OCI-LY7 (cell line): ENCODE results near the gene PTGES3. TPM values are rescaled to one million over a fixed set of nuclear protein-coding genes. Genes with fewer than 3 reads are reported as not detected.

Source experiments
- BruUV-seq: library from RNA; stranded (reverse); fragments of 400-500 nt; replicated peaks from 2 replicates; lab custom pipeline; 2021; lab: Mats Ljungman, UMichigan
- CTCF ChIA-PET: fragments of 300-600 bp; sonication (Branson Sonifier 250); formaldehyde crosslinking; loops from one replicate; lab custom pipeline; 2022; ENCODE audit warnings: antibody characterized with exemption; ENCODE audit not compliant: unreplicated experiment; lab: Charles Lee
- POLR2A ChIA-PET: fragments of 300-600 bp; sonication (Branson Sonifier 250); formaldehyde crosslinking; loops from one replicate; lab custom pipeline; 2022; ENCODE audit warnings: antibody characterized with exemption; lab: Charles Lee
- DNase-seq: peaks from one replicate; pipeline ENCODE4 v3.0.0-alpha.2; 2015; ENCODE audit warnings: low spot score
- H2AFZ ChIP-seq: fragments of 200-600 bp; sonication (generic), shearing (Covaris generic); 2 replicates; pipeline ENCODE4 v1.6.1; 2014; ENCODE audit warnings: mild to moderate bottlenecking, antibody characterized with exemption, low read length, moderate library complexity
- H3K27ac ChIP-seq: fragments of 200-600 bp; sonication (generic); 2 replicates; pipeline ENCODE4 v1.5.1; 2014; ENCODE audit warnings: mixed run types, low read depth, mild to moderate bottlenecking, moderate library complexity, low read length, inconsistent platforms; ENCODE audit not compliant: poor library complexity, severe bottlenecking
- H3K36me3 ChIP-seq: fragments of 200-600 bp; sonication (generic); 2 replicates; pipeline ENCODE4 v1.6.1; 2014; ENCODE audit warnings: mild to moderate bottlenecking, antibody characterized with exemption, low read length, moderate library complexity, mixed read lengths; ENCODE audit not compliant: insufficient read depth
- H3K4me1 ChIP-seq: fragments of 200-600 bp; sonication (generic); 2 replicates; pipeline ENCODE4 v1.5.1; 2014; ENCODE audit warnings: mild to moderate bottlenecking, low read length; ENCODE audit not compliant: insufficient read depth, poor library complexity, severe bottlenecking
- H3K4me2 ChIP-seq: fragments of 200-600 bp; sonication (generic); 2 replicates; pipeline ENCODE4 v1.6.1; 2014; ENCODE audit warnings: mild to moderate bottlenecking, low read length
- H3K4me3 ChIP-seq: fragments of 200-600 bp; sonication (generic); 2 replicates; pipeline ENCODE4 v1.5.1; 2014; ENCODE audit warnings: mild to moderate bottlenecking, low read depth, low read length; ENCODE audit not compliant: poor library complexity, severe bottlenecking
- H3K79me2 ChIP-seq: fragments of 200-600 bp; sonication (generic); 2 replicates; pipeline ENCODE4 v1.6.1; 2016; ENCODE audit warnings: low read depth, mild to moderate bottlenecking, low read length, moderate library complexity, mixed read lengths; ENCODE audit not compliant: insufficient read depth
- H3K9me2 ChIP-seq: fragments of 200-600 bp; sonication (generic); 2 replicates; pipeline ENCODE4 v1.6.1; 2016; ENCODE audit warnings: mild to moderate bottlenecking, low read length, mixed read lengths; ENCODE audit not compliant: insufficient read depth
- H3K9me3 ChIP-seq: fragments of 200-600 bp; sonication (generic); 2 replicates; pipeline ENCODE4 v1.6.1; 2014; ENCODE audit warnings: mild to moderate bottlenecking, mixed run types, low read length, mixed read lengths
- H4K20me1 ChIP-seq: fragments of 200-600 bp; sonication (generic); 2 replicates; pipeline ENCODE4 v1.6.1; 2014; ENCODE audit warnings: mild to moderate bottlenecking, antibody characterized with exemption, low read length, moderate library complexity, mixed read lengths; ENCODE audit not compliant: insufficient read depth
- EZH2phosphoT487 ChIP-seq: fragments of 200-600 bp; sonication (generic); IDR thresholded peaks from 2 replicates; pipeline ENCODE4 v1.6.1; 2018; ENCODE audit warnings: low read depth, borderline replicate concordance, mild to moderate bottlenecking, mixed run types, antibody characterized with exemption, low read length, moderate library complexity, mixed read lengths
- intact Hi-C: fragments of 100-400 bp; cut with micrococcal nuclease; formaldehyde crosslinking; loops from one replicate; pipeline ENCODE4 v1.10.0; 2022; ENCODE audit not compliant: unreplicated experiment
- small RNA-seq: library from RNA; depleted of rRNA; stranded (forward); fragments of <200 nt; gene quantifications from one replicate; pipeline ENCODE3, GENCODE V24; 2014
- total RNA-seq, 2 experiments: library from RNA; depleted of rRNA in 1 of 2; stranded (reverse); fragments of >200 nt in 1 of 2; shearing (Covaris generic) in 1 of 2; gene quantifications; 2 replicates each; pipeline ENCODE4 v1.2.3, GENCODE V29; 2014 to 2022
- TF ChIP-seq, protein P1 (sequence below): fragments of 200-600 bp; sonication (generic); conservative IDR thresholded peaks from 2 replicates; pipeline ENCODE4 v1.5.1; 2014; ENCODE audit warnings: mild to moderate bottlenecking, antibody characterized with exemption, low read length, moderate library complexity, mixed read lengths

The PTGES3 gene
- total RNA-seq, 2 experiments from 2014 or later = 91.2 to 269 TPM

DNA sequence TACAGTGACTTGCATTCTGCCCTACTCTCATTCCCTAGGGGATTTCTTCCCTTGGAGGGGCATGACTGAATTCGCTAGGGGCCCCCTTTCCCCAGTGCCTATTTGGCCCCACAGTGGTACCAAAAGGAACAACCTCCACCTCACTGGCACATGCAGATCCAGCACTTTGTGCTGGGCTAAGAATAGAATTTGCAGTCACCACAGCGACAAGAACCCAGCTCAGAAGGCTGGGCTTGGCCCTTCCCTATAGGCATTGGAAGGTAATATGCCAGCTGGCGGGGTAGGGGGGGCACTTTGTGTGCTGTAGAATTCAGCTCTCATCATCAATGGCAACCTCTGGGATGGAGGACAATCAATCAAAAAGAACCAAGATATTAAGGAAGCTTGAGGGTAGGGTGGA, 71.8 kb downstream of the PTGES3 start:
- ChIA-PET CTCF (interaction anchor here (1.2 kb wide), 1 partner anchor 20 kb away, joined by 4 read pairs; no protein-coding TSS in a partner anchor), POLR2A (interaction anchor here (1.6 kb wide), 1 partner anchor 12 kb away, joined by 5 read pairs; no protein-coding TSS in a partner anchor)
- no peak overlapping the region for H3K4me2 ChIP-seq
- no peaks in the 10 kb centered on the region for H3K4me1 ChIP-seq
- peaks cover 42% of the 10 kb centered on the region for H3K79me2 ChIP-seq
- H3K9me3 ChIP-seq = no peaks in the 10 kb centered on the region
- peaks cover 98% of the 10 kb centered on the region for H3K36me3 ChIP-seq
- H3K27ac ChIP-seq = no peak overlapping the region
- TF ChIP-seq, protein P1, sequence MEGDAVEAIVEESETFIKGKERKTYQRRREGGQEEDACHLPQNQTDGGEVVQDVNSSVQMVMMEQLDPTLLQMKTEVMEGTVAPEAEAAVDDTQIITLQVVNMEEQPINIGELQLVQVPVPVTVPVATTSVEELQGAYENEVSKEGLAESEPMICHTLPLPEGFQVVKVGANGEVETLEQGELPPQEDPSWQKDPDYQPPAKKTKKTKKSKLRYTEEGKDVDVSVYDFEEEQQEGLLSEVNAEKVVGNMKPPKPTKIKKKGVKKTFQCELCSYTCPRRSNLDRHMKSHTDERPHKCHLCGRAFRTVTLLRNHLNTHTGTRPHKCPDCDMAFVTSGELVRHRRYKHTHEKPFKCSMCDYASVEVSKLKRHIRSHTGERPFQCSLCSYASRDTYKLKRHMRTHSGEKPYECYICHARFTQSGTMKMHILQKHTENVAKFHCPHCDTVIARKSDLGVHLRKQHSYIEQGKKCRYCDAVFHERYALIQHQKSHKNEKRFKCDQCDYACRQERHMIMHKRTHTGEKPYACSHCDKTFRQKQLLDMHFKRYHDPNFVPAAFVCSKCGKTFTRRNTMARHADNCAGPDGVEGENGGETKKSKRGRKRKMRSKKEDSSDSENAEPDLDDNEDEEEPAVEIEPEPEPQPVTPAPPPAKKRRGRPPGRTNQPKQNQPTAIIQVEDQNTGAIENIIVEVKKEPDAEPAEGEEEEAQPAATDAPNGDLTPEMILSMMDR = no peak
- TF ChIP-seq EZH2phosphoT487 = no peak
- H2AFZ ChIP-seq = no peak overlapping the region
- no peak overlapping the region for H3K4me3 ChIP-seq
- no TSS peak for BruUV-seq
- intact Hi-C loops = no loop called here
- peaks cover 8% of the 10 kb centered on the region; the same call in 1 of the 2 replicates for H4K20me1 ChIP-seq
- DNase-seq = no peak
- no peaks in the 10 kb centered on the region for H3K9me2 ChIP-seq

DNA sequence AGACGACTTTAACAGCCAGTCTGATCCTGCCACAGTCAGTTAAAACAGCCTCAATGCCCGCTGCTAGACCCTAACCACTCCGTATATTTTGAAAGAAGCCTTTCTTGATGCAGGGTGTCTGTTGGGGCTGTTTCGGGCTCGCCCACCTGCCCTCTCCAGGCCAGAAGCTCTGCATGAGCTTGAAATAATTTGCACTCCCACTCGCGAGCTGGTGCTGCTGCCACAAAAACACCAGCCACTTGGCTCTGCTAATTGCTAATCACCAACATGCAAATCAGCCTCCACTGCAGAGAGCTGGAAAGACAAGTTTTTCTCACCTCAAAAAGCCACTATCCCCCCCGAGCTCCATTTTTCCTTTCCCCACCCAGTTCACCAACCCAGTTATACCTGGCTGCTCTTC, 73.5 kb downstream of the PTGES3 start:
- ChIA-PET CTCF (no interaction called here), POLR2A (interaction anchor here (1.3 kb wide), 1 partner anchor 14 kb away, joined by 3 read pairs; no protein-coding TSS in a partner anchor)
- intact Hi-C loops = no loop called here
- Histone ChIP-seq H3K4me3 (no peak overlapping the region), H3K9me3 (no peaks in the 10 kb centered on the region), H3K9me2 (no peaks in the 10 kb centered on the region), H3K4me2 (no peak overlapping the region), H2AFZ (no peak overlapping the region), H3K36me3 (peaks cover 99% of the 10 kb centered on the region), H3K27ac (no peak overlapping the region), H3K79me2 (peaks cover 27% of the 10 kb centered on the region), H4K20me1 (peaks cover 8% of the 10 kb centered on the region; the same call in 1 of the 2 replicates), H3K4me1 (no peaks in the 10 kb centered on the region)
- no TSS peak for BruUV-seq
- TF ChIP-seq EZH2phosphoT487 = no peak
- TF ChIP-seq, protein P1 = no peak
- DNase-seq = no peak

Small RNAs within 50 kb of the gene (small RNA-seq; reads per million reads assigned to genes)
- gene RN7SL809P (not detected), gene SNORD59A (895 reads per million, percentile 100 among the genes with 10 or more reads in this experiment)

Other genes with a start within 250 kb of the PTGES3 start
- gene TIMELESS, start 238.9 kb downstream of the PTGES3 start, total RNA-seq (2014; rRNA removed; shearing (Covaris generic)) = 44.8 and 46.5 TPM in 2 replicates
- gene TIMELESS, start 238.9 kb downstream of the PTGES3 start, total RNA-seq (2022) = 103 and 115 TPM in 2 replicates
- not detected in 2 replicates for gene MIP, start 233.6 kb downstream of the PTGES3 start, total RNA-seq (2014; rRNA removed; shearing (Covaris generic))
- gene MIP, start 233.6 kb downstream of the PTGES3 start, total RNA-seq (2022) = 0.57 TPM in 1 of 2 replicates, not detected in the other
- gene SPRYD4, start 219.7 kb downstream of the PTGES3 start, total RNA-seq (2014; rRNA removed; shearing (Covaris generic)) = 5.3 and 5.9 TPM in 2 replicates
- gene SPRYD4, start 219.7 kb downstream of the PTGES3 start, total RNA-seq (2022) = 6.9 and 7.5 TPM in 2 replicates
- gene GLS2, start 200.1 kb downstream of the PTGES3 start, total RNA-seq (2014; rRNA removed; shearing (Covaris generic)) = not detected in 2 replicates
- not detected in 2 replicates for gene GLS2, start 200.1 kb downstream of the PTGES3 start, total RNA-seq (2022)
- gene RBMS2, start 166.5 kb downstream of the PTGES3 start, total RNA-seq (2014; rRNA removed; shearing (Covaris generic)) = 0.32 and 2.2 TPM in 2 replicates
- gene RBMS2, start 166.5 kb downstream of the PTGES3 start, total RNA-seq (2022) = 0.27 and 1.1 TPM in 2 replicates
- gene BAZ2A, start 58.0 kb downstream of the PTGES3 start, total RNA-seq (2014; rRNA removed; shearing (Covaris generic)) = 37.5 and 40.6 TPM in 2 replicates
- 139 and 153 TPM in 2 replicates for gene BAZ2A, start 58.0 kb downstream of the PTGES3 start, total RNA-seq (2022)
- 348 and 385 TPM in 2 replicates for gene ATP5F1B, start 42.3 kb downstream of the PTGES3 start, total RNA-seq (2014; rRNA removed; shearing (Covaris generic))
- gene ATP5F1B, start 42.3 kb downstream of the PTGES3 start, total RNA-seq (2022) = 732 and 737 TPM in 2 replicates
- gene NACA, start 37.0 kb upstream of the PTGES3 start, total RNA-seq (2014; rRNA removed; shearing (Covaris generic)) = 1,560 and 1,723 TPM in 2 replicates
- gene NACA, start 37.0 kb upstream of the PTGES3 start, total RNA-seq (2022) = 879 and 892 TPM in 2 replicates
- 17.1 and 20.4 TPM in 2 replicates for gene PRIM1, start 64.0 kb upstream of the PTGES3 start, total RNA-seq (2014; rRNA removed; shearing (Covaris generic))
- 49.5 and 53.5 TPM in 2 replicates for gene PRIM1, start 64.0 kb upstream of the PTGES3 start, total RNA-seq (2022)
- gene HSD17B6, start 75.0 kb upstream of the PTGES3 start, total RNA-seq (2014; rRNA removed; shearing (Covaris generic)) = 1.2 and 1.4 TPM in 2 replicates
- gene HSD17B6, start 75.0 kb upstream of the PTGES3 start, total RNA-seq (2022) = 6.0 and 6.6 TPM in 2 replicates
- gene SDR9C7, start 246.1 kb upstream of the PTGES3 start, total RNA-seq (2014; rRNA removed; shearing (Covaris generic)) = not detected in 2 replicates
- gene SDR9C7, start 246.1 kb upstream of the PTGES3 start, total RNA-seq (2022) = not detected in 2 replicates